G401.6 (cell line): ENCODE data around the gene SLC35F3.

Experiments used
- FAIRE-seq: peaks from 2 replicates; lab custom pipeline; 2012; peaks lifted over from hg19 to GRCh38; lab: Jason Lieb, UNC

The SLC35F3 gene

DNA sequence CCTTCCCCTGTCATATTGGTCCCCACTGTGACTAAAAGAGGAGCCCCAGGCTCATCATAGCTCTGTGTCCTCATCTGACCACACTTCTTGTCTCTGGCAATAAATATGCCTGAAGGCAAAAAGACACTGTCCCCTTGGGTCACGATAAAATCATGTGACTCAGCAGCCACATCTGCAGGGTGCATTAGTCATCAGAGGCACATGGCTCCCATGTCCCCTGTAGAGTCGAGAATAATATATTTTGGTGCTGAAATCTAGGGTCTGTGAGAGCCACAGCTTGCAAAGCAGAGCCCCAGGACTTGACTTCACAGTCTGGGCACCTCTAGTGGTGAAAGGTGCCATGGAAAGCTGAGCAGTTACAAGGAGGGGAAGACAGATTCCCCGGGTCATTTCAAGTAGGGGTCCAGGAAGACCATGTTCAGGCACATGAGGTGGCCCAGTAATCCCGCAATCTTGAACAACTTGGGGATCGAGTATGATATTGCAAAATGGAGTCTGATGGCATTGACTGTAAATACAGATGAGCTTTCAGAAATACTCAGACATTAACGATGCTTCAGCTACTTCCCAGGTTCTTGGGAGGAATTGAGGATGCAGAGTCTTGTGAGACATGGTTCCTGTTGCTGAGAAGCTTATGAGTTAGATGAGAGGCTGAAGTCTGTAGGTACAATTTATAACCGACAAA lies 68.6 kb downstream of the SLC35F3 start:
- no peak for FAIRE-seq

DNA sequence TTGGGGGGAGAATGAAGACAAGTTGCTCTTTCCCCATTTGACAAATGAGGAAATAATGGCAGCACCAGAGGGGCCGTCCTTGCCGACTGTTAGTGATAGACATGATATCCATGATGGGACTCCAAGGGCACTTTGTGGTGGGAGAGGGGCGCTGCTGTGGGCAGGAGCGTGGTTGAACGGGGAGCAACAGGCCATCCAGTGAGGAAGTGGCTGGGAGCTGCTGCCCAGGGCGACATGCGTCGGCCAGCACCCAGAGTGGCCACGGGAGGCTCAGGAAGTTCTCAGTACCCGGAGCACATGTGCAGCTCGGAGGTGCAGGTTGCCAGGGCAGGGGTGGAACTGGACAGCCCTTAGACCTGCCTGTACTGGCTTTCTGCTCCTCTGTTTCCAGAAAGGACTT lies 71.0 kb downstream of the SLC35F3 start:
- no peak for FAIRE-seq

DNA sequence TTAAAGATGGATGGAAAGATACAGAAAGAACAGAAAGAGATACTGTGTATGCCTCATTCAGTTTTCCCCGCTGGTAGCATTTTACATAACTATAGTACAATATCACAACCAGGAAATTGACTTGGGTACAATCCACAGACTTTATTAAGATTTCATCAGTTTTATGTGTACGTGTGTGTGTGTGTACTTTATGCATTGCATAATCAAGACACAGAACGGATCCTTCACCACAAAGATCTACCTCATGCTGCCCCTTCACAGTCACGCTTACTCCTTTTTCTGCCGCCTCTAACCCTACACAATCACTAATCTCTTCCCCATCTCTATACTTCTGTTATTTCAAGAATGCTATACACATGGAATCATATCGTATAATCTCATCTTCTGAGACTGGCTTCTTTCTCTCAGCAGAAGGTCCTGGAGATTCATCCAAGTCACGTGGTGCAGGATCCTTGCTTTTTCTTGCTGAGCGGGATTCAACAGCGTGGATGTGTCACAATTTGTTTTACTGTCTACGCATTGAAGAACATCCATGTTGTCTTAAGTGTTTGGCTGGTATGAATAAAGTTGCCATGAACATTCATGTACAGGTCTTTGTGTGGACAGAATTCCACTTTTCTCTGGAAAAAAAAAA lies 76.7 kb downstream of the SLC35F3 start:
- no peak for FAIRE-seq

DNA sequence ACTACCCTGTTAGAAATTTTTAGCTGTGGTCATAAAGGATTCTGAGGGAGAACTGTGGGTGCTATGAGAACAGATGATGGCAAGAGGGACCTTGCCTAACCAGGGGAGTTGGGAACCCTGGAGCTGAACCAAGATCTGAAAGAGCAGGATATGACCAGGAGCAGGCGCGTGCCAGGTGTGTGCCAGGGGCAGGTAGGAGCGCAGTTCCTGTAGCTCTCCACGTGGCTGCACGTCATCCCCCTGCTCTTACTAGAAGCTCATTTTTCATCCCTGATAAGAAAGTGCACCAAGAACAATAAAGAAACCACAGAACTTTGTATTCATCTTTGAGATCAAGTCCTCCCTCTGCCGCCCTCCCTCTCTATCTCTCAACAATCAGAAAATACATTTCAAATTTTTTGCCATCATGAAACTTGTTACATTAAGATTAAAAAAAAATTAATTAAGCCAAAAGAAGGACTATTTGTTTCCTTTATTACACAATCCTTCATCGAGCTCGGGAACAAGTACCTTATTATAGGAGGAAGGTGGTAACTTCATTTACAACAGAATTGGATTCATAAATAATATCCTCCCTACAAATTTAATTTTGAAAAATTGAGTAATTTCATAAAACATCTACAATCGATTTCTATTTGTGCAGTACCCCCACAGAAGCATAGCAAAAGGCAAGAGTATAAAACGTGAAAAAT lies 78.5 kb downstream of the SLC35F3 start:
- FAIRE-seq: no peak

DNA sequence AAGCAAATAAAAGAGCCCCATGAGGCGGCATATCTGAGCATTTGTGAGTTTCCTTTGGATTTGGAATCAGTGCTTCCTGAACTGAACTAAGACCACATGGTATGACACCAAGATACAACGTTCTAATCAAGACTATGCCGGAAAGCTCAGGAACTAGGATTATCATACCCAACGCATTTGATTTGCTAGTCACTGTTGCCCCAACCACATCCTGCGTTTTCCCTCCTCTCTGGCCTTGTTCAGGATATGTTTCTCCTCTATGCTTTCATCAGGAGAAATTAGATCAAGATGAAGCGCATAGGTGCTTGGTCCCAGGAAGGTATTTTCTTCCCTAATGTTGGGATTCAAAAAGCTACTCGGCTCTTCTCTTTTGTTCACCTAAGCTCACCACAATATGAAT lies 79.3 kb downstream of the SLC35F3 start:
- no peak for FAIRE-seq

DNA sequence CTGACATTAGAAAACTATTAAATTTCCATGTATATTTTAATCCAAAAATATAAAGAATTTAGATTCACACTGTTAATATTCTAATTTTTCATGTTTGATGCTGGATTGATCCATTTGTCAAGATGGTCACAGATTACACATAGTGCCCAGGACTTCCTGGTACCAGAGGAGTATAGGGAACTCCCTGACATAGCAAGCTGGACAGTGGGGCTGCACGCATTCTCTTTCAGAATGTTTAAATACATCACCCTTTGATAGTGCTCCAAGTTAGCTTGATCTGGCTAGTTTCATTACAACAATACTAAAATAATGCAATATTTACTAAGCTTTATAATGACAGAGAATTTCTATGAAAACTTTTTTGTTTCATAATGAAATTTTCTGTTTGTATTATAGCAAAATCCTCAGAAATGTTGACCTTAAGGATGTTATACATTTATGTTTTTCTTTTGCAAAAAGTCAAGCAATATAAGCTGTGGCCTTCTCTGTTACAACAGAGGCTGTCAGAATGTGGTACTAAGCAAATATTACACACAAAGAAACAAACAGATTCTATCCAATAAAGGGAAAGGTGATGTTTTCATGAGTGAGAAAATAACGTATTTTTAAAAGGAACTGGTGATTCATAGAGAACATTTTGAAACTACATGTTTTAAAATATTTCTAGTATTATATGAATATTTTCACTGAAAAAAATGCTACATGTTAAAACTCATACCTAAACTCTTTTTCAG lies 84.7 kb downstream of the SLC35F3 start:
- no peak for FAIRE-seq

DNA sequence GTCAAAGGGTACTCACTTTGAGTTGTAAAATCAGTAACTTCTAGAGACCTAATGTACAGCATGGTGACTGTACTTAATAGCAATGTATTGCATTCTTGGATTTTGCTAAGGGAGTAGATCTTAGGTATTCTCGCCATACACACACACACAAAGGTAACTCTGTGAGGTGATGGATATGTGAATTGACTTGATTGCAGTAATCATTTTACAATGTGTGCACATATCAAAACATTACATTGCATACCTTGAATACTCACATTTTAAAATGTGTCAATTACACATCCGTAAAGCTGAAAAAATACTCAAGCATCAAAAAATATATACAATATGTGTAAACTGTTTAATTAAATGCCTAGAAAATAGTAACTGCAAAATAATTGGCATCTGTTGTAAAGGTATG lies 86.0 kb downstream of the SLC35F3 start:
- no peak for FAIRE-seq

DNA sequence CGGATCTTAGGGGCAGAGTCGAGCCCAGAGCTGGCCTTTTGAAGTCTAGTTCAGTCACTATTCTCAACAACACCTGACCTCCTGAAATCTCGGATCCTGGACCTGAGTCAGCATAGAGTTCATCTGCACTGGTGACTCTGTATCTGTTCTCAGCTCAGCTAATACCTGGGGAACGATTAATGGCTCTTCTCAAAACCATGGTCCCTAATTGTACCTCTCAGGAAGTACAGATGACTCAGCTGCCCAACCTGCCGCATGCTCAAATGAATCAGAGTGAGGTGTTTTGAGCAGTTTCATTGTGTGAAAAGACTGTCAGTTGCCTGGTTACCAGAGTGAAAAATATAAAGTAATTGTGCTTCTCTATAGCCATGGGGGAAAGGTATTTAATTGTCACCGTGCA lies 89.2 kb downstream of the SLC35F3 start:
- FAIRE-seq: no peak

DNA sequence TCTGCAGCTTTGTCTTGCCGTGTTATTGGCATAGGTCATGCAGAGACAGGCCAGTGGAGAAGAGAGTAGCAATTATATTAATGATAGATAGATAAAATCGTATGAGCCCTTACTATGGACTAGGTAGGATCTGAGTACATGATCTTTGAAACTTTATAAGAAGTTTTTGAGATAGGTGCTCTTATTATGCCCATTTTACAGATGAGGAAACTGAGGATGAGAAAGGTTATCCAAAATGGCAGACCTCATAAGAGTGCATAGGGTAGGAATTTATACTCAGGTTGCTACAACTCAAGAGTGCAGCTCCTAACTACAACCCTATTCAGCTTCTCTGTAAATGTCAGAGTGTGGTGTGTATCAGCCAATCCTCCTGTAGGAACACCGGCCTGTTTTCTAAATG lies 89.6 kb downstream of the SLC35F3 start:
- FAIRE-seq: no peak

DNA sequence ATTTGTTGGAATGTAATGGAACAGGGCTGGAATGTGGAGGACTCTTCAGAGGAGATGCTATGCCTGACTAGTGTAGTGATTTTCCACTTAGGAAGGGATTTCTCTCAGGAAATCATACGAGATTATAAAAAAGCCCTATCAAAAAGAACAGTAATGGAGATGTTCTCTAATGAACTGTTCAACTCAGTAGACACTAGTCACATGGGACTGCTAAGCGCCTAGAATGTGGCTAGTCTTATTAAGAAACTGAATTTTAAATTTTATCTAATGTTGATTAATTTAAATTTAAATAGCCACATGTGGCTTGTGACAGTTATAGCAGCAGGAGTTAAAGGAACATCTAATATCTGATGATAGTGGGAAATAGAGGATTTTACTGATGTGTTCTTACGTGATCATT lies 94.0 kb downstream of the SLC35F3 start:
- no peak for FAIRE-seq

DNA sequence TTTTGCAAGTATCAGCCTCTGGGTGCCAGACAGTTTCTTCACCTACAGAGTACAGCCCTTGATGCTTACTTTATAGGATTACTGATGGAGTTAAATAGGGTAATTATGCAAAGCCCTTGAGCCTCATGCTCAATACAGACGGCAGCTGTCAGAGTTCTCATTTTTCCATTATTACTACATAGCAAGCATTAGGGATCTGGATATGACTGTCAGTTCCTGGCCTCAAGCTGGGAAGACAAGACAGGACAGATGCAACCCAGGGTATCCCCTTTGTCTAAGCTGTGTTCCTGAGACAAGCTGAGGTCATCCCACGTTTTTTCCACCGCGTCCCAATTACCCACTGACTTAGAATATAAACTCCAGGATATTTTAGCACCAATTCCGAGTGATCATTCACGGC lies 94.4 kb downstream of the SLC35F3 start:
- no peak for FAIRE-seq

DNA sequence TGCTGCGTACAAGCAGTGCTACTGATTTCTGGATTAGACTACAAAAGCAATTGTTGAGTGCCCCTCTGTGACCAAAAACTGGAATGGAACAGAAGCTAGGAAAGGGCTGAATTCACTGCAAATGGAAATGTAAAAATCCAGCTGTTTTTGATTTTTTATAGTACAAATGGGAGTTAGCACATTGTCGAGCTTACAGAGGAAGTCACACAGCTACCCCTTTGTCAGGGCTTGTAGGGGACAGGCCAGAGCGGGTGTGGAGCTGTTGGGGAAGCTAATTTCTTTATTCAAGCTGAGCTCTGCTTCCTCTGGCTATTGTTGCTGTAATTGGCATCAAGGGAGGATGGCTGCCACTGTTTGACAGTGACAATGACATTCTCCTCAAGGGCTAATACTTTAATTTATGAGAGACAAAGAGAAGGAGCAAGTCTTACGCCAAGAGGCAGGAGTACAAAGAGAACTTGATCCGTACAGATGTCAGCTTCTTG lies 96.1 kb downstream of the SLC35F3 start:
- FAIRE-seq: no peak

DNA sequence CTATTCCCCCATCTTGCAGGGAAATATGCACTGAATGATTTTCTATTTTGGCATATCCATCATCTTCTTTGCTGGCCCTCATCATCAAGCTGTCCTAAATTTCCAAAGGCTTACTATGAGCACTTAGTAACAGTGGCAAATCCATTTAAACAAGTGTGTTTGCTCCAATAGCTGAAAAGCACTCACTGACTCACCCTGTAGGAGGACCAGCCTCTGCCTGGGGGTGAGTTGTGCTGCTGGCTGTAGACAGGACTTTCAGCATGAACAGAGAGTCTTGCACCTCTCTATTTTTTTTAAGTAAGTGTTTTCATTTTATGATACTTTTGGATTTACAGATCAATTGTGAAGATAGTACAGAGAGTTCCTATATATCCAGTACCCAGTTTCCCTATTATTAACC lies 97.3 kb downstream of the SLC35F3 start:
- no peak for FAIRE-seq

DNA sequence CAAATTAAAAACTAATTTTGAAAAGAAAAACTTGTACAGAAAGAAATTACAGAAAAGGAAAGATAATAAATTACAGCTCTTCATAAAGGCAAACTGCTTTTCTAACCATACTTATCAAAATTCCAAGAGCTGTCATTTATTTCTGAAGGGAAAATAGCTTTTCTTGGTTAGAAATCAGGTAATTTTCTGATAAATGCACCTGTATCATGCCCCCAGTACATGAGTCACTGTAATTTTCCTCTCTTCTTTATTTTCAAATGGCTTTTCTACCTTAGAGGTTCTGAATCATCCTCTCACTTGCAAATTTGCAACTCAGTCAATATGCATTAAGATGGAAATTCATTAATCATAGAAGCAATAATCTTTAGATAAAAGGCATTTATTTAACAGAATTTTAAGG lies 100.1 kb downstream of the SLC35F3 start:
- FAIRE-seq: no peak

DNA sequence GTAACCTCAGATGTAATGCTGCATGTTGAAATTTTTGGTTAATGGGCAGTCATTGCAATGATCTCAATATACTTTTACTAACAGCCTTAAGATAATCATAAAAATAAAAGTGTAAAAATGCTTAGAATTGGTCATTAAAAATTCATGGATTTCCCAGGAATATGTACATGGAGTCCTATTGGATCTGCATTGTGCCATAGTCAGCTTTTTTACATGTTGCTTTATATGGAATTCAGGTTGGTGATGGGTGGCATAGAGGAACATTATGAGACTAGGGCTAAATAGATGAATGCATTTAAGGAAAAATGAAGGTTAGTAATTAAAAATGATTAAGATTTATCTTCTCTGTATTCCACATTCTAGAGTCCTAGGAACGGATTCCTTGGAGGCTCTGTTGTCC lies 103.2 kb downstream of the SLC35F3 start:
- no peak for FAIRE-seq

DNA sequence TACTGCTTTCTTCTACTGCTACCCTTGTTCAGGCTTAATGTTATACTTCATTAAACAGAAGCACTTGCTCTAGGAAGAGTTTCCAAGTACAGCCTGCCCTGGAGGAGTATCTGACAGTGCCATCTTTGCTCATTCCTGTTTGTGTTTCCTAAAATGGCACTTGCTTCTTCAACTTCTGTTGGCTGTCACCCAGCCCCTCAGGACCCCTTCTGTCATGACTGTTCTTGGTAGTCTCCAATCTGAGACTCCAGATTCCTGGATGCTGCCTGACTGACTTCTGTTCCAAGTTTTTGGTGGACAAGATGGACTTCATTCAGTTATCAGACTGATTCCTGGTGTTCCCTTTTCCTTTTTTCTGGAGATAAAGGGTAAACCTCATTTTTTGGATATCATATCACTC lies 104.1 kb downstream of the SLC35F3 start:
- FAIRE-seq: no peak

DNA sequence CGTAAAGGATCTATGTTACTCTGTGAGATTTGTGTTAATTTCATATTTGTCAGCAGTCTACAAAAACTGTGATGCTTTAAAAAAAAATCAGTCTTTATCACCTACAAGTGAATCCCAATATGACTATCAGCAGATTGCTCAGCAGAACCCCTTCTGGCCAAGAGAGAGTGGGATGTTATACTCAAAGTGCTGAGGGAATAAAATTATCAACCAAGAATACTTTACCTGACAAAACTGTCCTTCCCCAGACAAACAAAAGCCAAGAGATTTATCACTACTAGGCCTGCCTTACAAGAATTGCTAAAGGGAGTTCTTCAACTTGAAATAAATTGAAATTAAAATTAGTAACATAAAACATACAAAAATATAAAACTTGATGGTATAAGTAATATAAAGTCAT lies 105.2 kb downstream of the SLC35F3 start:
- FAIRE-seq: no peak

DNA sequence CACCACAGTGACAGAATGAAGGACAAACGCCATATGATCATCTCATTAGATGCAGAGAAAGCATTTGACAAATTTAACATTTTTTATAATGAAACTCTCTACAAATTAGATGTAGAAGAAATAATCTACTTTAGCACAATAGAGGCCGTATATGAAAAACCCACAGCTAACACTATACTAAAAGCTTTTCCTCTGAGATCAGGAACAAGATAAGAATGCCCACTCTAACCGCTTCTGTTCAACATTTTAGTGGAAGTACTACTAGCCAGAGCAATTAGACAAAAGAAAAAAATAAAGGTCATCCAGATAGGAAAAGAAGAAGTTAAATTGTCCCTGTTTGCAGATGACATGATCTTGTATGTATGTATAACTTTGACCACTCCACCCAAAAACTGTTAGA lies 109.7 kb downstream of the SLC35F3 start:
- FAIRE-seq: no peak

DNA sequence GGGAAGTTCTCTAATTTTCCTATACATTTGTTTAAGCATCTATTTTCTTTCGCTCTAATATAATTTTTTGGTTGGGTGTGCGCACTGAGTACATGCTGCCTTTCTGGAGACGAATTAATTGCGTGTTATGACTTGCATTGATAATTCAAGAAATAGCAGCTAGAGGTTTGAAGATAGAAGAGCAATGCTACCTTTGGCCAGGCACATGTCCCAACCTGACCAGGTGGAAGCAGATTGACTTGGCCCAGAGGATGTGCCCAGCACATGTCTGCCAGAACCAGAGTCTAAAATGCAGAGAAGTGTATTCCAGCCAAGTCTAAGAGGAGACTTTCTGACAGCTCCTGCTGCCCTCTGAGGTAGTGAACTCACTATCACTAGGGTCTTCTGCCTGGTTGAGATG lies 114.3 kb downstream of the SLC35F3 start:
- no peak for FAIRE-seq

DNA sequence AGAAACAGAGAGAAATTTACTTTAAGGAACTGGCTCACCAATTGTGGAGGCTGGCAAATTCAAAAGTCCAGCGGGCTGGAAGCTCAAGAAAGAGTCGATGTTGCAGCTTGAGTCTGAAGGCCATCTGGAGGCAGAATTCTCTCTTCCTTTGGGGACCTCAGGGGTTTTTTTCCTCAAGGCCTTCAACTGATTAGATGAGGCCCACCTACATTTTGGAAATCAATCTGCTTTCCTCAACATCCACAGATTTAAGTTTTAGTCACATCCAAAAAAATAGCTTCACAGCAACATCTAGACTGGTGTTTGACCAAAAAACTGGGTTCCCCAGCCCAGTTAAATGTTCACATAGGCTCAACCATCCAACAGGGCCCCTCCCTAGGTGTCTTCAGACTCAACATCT lies 114.9 kb downstream of the SLC35F3 start:
- FAIRE-seq: no peak

DNA sequence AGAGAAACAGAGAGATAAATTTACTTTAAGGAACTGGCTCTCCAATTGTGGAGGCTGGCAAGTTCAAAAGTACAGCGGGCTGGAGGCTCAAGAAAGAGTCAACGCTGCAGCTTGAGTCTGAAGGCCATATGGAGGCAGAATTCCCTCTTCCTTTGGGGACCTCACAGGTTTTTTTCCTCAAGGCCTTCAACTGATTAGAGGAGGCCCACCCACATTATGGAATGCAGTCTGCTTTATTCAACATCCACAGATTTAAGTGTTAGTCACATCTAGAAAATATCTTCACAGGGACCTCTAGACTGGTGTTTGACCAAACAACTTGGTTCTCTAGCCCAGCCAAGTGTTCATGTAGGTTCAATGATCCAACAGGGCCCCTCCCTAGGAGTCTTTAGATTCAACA lies 117.8 kb downstream of the SLC35F3 start:
- FAIRE-seq: no peak

DNA sequence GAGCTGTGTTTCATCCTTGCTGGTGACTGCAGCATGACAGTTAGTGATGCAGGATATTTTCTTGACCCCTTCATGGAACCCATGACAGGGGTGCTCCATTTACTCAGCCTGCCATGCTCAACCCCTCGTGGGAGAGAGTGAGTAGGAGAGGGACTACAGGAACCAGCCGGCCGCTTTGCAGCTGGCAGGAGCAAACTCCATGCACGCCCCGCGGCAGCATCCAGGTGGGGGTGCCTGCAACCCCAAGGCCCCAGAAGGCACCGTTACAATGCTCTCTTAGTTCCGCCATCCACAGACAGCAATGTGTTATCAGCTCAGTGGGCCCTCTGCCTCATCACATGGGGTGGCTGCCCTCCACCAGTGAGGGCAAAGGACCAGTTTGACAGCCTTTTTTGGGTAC lies 135.1 kb downstream of the SLC35F3 start:
- FAIRE-seq: no peak
